ENCODE data around the gene DYNC1I1. TPM values are rescaled to one million over a fixed set of nuclear protein-coding genes. Genes with fewer than 3 reads are reported as not detected.

The DYNC1I1 gene
- total and polyA plus RNA-seq, 2 of the 13 experiments (the other 11 are each of a cell fraction or from before 2014, with no cell fraction given): not detected

DNA sequence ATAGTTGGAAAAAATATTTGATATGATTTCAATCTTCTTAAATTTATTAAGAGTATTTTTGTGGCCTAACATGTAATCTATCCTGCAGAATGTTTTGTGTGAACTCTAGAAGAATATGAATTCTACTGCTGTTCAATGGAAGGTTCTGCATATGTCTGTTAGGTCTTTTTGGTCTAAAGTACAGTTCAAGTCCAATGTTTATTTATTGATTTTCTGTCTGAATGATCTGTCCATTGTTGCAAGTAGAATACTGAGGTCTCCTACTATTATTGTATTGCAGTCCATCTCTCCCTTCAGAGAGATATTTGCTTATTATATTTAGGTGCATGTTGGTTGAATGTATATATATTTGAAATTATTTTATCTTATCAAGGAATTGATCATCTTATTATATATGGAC lies 18.9 kb upstream of the DYNC1I1 start (continued):
- TF ChIP-seq, protein P1, sequence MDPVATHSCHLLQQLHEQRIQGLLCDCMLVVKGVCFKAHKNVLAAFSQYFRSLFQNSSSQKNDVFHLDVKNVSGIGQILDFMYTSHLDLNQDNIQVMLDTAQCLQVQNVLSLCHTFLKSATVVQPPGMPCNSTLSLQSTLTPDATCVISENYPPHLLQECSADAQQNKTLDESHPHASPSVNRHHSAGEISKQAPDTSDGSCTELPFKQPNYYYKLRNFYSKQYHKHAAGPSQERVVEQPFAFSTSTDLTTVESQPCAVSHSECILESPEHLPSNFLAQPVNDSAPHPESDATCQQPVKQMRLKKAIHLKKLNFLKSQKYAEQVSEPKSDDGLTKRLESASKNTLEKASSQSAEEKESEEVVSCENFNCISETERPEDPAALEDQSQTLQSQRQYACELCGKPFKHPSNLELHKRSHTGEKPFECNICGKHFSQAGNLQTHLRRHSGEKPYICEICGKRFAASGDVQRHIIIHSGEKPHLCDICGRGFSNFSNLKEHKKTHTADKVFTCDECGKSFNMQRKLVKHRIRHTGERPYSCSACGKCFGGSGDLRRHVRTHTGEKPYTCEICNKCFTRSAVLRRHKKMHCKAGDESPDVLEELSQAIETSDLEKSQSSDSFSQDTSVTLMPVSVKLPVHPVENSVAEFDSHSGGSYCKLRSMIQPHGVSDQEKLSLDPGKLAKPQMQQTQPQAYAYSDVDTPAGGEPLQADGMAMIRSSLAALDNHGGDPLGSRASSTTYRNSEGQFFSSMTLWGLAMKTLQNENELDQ (CRISPR knock-in tag; IDR thresholded peaks at IDR 0.05; ENCODE audit: borderline replicate concordance): no peak
- TF ChIP-seq, protein P2, sequence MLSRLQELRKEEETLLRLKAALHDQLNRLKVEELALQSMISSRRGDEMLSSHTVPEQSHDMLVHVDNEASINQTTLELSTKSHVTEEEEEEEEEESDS (CRISPR knock-in tag; IDR thresholded peaks at IDR 0.05; ENCODE audit: borderline replicate concordance): no peak
- TF ChIP-seq ZNF709 (CRISPR knock-in tag; IDR thresholded peaks at IDR 0.05) (no peak), SOX13 (IDR thresholded peaks at IDR 0.05) (no peak), SOX13 (CRISPR knock-in tag; conservative IDR thresholded peaks at IDR 0.05 in 1 of 2, IDR thresholded peaks at IDR 0.05 in 1 of 2) (peak in 1 of 2 experiments; percentile 55; a peak in 2 of 4 replicates), KAT2B (IDR thresholded peaks at IDR 0.05; ENCODE audit: borderline replicate concordance, low read depth, low read length) (0 out of 2 replicates have a peak, but pooled peaks have one; percentile 6), HNF4G (IDR thresholded peaks at IDR 0.05; ENCODE audit: borderline replicate concordance, low read depth, low read length) (0 out of 2 replicates have a peak, but pooled peaks have one; percentile 29), HNF4G (CRISPR knock-in tag; IDR thresholded peaks at IDR 0.05; ENCODE audit: borderline replicate concordance, low read depth) (no peak), KDM2A (CRISPR knock-in tag; IDR thresholded peaks at IDR 0.05; ENCODE audit: borderline replicate concordance, low read depth) (no peak), RBFOX2 (IDR thresholded peaks at IDR 0.05; ENCODE audit: low read depth, low read length) (no peak), HNF4A (CRISPR knock-in tag; IDR thresholded peaks at IDR 0.05) (peak; percentile 64), ZNF207 (IDR thresholded peaks at IDR 0.05; ENCODE audit: borderline replicate concordance) (no peak), XBP1 (CRISPR knock-in tag; IDR thresholded peaks at IDR 0.05) (no peak), TARDBP (CRISPR knock-in tag; IDR thresholded peaks at IDR 0.05) (no peak), ZNF331 (CRISPR knock-in tag; IDR thresholded peaks at IDR 0.05) (peak; percentile 53; the same call in 1 of the 2 replicates), AHR (CRISPR knock-in tag; IDR thresholded peaks at IDR 0.05) (no peak), NCOR1 (IDR thresholded peaks at IDR 0.05; ENCODE audit: borderline replicate concordance, low read length) (peak; percentile 56; the same call in 1 of the 2 replicates), ZNF256 (CRISPR knock-in tag; conservative IDR thresholded peaks at IDR 0.05) (no peak), ZNF510 (CRISPR knock-in tag; IDR thresholded peaks at IDR 0.05; ENCODE audit: low read depth) (no peak), ZNF766 (CRISPR knock-in tag; IDR thresholded peaks at IDR 0.05; ENCODE audit: borderline replicate concordance) (no peak), ZNF136 (CRISPR knock-in tag; IDR thresholded peaks at IDR 0.05; ENCODE audit: low read depth) (no peak), ZNF326 (CRISPR knock-in tag; IDR thresholded peaks at IDR 0.05; ENCODE audit: borderline replicate concordance) (no peak), KDM5B (CRISPR knock-in tag; IDR thresholded peaks at IDR 0.05; ENCODE audit: borderline replicate concordance) (no peak), FOXK1 (CRISPR knock-in tag; IDR thresholded peaks at IDR 0.05; ENCODE audit: borderline replicate concordance, low read depth) (no peak)
- TF ChIP-seq, protein P3, sequence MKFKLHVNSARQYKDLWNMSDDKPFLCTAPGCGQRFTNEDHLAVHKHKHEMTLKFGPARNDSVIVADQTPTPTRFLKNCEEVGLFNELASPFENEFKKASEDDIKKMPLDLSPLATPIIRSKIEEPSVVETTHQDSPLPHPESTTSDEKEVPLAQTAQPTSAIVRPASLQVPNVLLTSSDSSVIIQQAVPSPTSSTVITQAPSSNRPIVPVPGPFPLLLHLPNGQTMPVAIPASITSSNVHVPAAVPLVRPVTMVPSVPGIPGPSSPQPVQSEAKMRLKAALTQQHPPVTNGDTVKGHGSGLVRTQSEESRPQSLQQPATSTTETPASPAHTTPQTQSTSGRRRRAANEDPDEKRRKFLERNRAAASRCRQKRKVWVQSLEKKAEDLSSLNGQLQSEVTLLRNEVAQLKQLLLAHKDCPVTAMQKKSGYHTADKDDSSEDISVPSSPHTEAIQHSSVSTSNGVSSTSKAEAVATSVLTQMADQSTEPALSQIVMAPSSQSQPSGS (CRISPR knock-in tag; IDR thresholded peaks at IDR 0.05): no peak
- TF ChIP-seq, protein P4, sequence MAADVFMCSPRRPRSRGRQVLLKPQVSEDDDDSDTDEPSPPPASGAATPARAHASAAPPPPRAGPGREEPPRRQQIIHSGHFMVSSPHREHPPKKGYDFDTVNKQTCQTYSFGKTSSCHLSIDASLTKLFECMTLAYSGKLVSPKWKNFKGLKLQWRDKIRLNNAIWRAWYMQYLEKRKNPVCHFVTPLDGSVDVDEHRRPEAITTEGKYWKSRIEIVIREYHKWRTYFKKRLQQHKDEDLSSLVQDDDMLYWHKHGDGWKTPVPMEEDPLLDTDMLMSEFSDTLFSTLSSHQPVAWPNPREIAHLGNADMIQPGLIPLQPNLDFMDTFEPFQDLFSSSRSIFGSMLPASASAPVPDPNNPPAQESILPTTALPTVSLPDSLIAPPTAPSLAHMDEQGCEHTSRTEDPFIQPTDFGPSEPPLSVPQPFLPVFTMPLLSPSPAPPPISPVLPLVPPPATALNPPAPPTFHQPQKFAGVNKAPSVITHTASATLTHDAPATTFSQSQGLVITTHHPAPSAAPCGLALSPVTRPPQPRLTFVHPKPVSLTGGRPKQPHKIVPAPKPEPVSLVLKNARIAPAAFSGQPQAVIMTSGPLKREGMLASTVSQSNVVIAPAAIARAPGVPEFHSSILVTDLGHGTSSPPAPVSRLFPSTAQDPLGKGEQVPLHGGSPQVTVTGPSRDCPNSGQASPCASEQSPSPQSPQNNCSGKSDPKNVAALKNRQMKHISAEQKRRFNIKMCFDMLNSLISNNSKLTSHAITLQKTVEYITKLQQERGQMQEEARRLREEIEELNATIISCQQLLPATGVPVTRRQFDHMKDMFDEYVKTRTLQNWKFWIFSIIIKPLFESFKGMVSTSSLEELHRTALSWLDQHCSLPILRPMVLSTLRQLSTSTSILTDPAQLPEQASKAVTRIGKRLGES (CRISPR knock-in tag; IDR thresholded peaks at IDR 0.05; ENCODE audit: borderline replicate concordance): no peak

Data from HepG2 (cell line).